NK-92 (cell line): ENCODE data around the gene KLRB1.
"Not testable (repeated sequence)": the region's sequence is repeated elsewhere in the genome, so short reads cannot be mapped to it uniquely, and the experiment has no call there.

ENCODE experiments used
- DNase-seq: peaks from one replicate; lab custom pipeline; 2025; ENCODE audit not compliant: unreplicated experiment; lab: John Stamatoyannopoulos, UW

Gene KLRB1

DNA sequence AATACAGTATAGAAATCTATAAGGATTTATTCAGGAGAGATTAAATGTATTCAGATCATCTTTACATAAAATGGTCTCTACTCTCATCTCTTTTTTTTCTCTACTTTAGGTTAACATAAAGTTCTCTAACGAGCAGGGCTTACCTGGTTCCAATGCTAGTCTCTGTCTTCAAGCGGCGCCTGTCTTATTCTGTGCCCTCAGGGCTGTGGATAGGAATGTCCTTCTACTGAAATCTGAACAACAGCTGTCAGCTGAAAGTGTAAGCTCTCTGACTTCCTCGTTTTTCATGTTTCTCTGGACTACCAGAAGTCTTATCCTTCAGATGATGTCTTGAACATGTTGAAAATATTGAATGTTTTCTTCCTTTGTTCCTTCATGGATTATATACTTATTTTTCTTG is 62.2 kb downstream of the KLRB1 start:
- DNase-seq, result not testable (repeated sequence)
